ENCODE results near the gene TSPAN5.
"Not testable (repeated sequence)": the region's sequence is repeated elsewhere in the genome, so short reads cannot be mapped to it uniquely, and the experiment has no call there.

TSPAN5 gene

GRCh38 chr4:98480535-98480934, 177.9 kb downstream of the TSPAN5 start:
- Histone ChIP-seq H3K14ac (ENCODE audit: low read length) (no peak overlapping the region), H3K4ac (ENCODE audit: low read length) (no peak overlapping the region), H3K79me1 (ENCODE audit: low read depth, low read length) (no peaks in the 10 kb centered on the region), H3K27me3 (ENCODE audit: control insufficient read depth in 3 of 3, insufficient read depth in 3 of 3, low read depth in 1 of 3, low read length in 3 of 3) (no peaks in the 10 kb centered on the region), H2BK15ac (ENCODE audit: low read length) (no peak overlapping the region), H3K9ac (ENCODE audit: low read depth, low read length, poor library complexity) (no peak overlapping the region), H2BK120ac (ENCODE audit: low read depth, low read length) (no peak overlapping the region), H4K8ac (ENCODE audit: low read depth, low read length) (no peak overlapping the region), H3K9me3 (replicated peaks in 1 of 2; ENCODE audit: control insufficient read depth in 2 of 2, insufficient read depth in 1 of 2, low read depth in 1 of 2, low read length in 2 of 2) (peaks cover 0 to 2% of the 10 kb centered on the region in 2 donors), H3K4me3 (ENCODE audit: low read length in 2 of 2) (no peak overlapping the region), H2AK5ac (ENCODE audit: low read depth, low read length) (no peak overlapping the region), H4K91ac (ENCODE audit: low read depth, low read length, poor library complexity) (no peak overlapping the region), H3K23ac (ENCODE audit: low read depth, low read length, poor library complexity) (no peak overlapping the region), H3K18ac (ENCODE audit: low read length) (no peak overlapping the region), H3K36me3 (replicated peaks in 1 of 2; ENCODE audit: control insufficient read depth in 2 of 2, insufficient read depth in 2 of 2, low read length in 2 of 2) (peaks cover 3 to 5% of the 10 kb centered on the region in 2 donors), H2AFZ (ENCODE audit: low read length) (no peak overlapping the region), H2BK5ac (ENCODE audit: low read length) (no peak overlapping the region), H2BK12ac (ENCODE audit: low read length) (no peak overlapping the region), H3K27ac (replicated peaks; ENCODE audit: low read length) (no peak overlapping the region), H3K4me2 (ENCODE audit: insufficient read depth, low read length, poor library complexity, severe bottlenecking) (no peak overlapping the region), H3K4me1 (ENCODE audit: control insufficient read depth in 2 of 2, insufficient read depth in 1 of 2, low read depth in 1 of 2, low read length in 2 of 2) (peaks cover 0 to 1% of the 10 kb centered on the region in 2 donors)
- no CpG with 5 or more reads among the region's 5 CpGs for WGBS, 2 donors (ENCODE audit: extremely low coverage in 2 of 2, insufficient read length in 2 of 2, insufficient replicate concordance in 1 of 2)
- no peak for DNase-seq (ENCODE audit: low spot score)

DNA sequence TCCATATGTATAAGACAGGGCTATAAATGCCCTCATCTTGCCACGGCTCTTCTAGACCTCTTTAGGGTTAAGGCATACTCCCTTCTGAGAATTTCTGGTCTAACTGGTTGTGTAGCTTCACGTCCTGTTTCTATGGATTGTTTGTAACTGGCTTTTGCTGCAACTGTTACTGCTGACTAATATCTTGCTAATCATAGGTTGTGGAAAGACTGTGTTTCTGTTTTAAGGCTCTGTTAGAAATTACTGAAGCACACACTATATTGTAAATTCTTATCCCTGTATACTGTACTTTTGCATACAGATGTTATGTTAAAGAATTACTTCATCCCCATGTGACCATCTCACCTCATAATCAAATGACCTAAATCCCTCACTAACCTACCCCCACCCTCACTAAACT, 178.8 kb downstream of the TSPAN5 start:
- not testable (repeated sequence) for H3K4me2 ChIP-seq (ENCODE audit: insufficient read depth, low read length, poor library complexity, severe bottlenecking); H3K14ac ChIP-seq (ENCODE audit: low read length); H3K36me3 ChIP-seq (replicated peaks in 1 of 2; ENCODE audit: control insufficient read depth in 2 of 2, insufficient read depth in 2 of 2, low read length in 2 of 2); H3K23ac ChIP-seq (ENCODE audit: low read depth, low read length, poor library complexity); H3K9ac ChIP-seq (ENCODE audit: low read depth, low read length, poor library complexity); H3K79me1 ChIP-seq (ENCODE audit: low read depth, low read length); H3K4ac ChIP-seq (ENCODE audit: low read length); H2AK5ac ChIP-seq (ENCODE audit: low read depth, low read length); H3K4me3 ChIP-seq (ENCODE audit: low read length in 2 of 2); DNase-seq (ENCODE audit: low spot score); H4K91ac ChIP-seq (ENCODE audit: low read depth, low read length, poor library complexity); H3K18ac ChIP-seq (ENCODE audit: low read length); H3K4me1 ChIP-seq (ENCODE audit: control insufficient read depth in 2 of 2, insufficient read depth in 1 of 2, low read depth in 1 of 2, low read length in 2 of 2); H2BK120ac ChIP-seq (ENCODE audit: low read depth, low read length); H3K9me3 ChIP-seq (replicated peaks in 1 of 2; ENCODE audit: control insufficient read depth in 2 of 2, insufficient read depth in 1 of 2, low read depth in 1 of 2, low read length in 2 of 2); H3K27ac ChIP-seq (replicated peaks; ENCODE audit: low read length); H2BK5ac ChIP-seq (ENCODE audit: low read length); H2BK12ac ChIP-seq (ENCODE audit: low read length); H3K27me3 ChIP-seq (ENCODE audit: control insufficient read depth in 3 of 3, insufficient read depth in 3 of 3, low read depth in 1 of 3, low read length in 3 of 3); H2BK15ac ChIP-seq (ENCODE audit: low read length); H2AFZ ChIP-seq (ENCODE audit: low read length)
- no CpG with 5 or more reads among the region's 2 CpGs for WGBS, 2 donors (ENCODE audit: extremely low coverage in 2 of 2, insufficient read length in 2 of 2, insufficient replicate concordance in 1 of 2)
- peak overlapping the region; percentile 49 for H4K8ac ChIP-seq (ENCODE audit: low read depth, low read length)

GRCh38 chr4:98476891-98477290, 181.5 kb downstream of the TSPAN5 start:
- WGBS, 2 donors (ENCODE audit: extremely low coverage in 2 of 2, insufficient read length in 2 of 2, insufficient replicate concordance in 1 of 2): no CpG with 5 or more reads among the region's 9 CpGs

GRCh38 chr4:98474408-98474844, 184.0 kb downstream of the TSPAN5 start:
- Histone ChIP-seq H2BK15ac (ENCODE audit: low read length) (no peak overlapping the region), H3K18ac (ENCODE audit: low read length) (no peak overlapping the region), H3K36me3 (replicated peaks in 1 of 2; ENCODE audit: control insufficient read depth in 2 of 2, insufficient read depth in 2 of 2, low read length in 2 of 2) (peaks cover 9 to 22% of the 10 kb centered on the region in 2 donors), H3K4me2 (ENCODE audit: insufficient read depth, low read length, poor library complexity, severe bottlenecking) (no peak overlapping the region), H3K27ac (replicated peaks; ENCODE audit: low read length) (no peak overlapping the region), H3K4me3 (ENCODE audit: low read length in 2 of 2) (no peak overlapping the region), H2BK5ac (ENCODE audit: low read length) (no peak overlapping the region), H3K4ac (ENCODE audit: low read length) (no peak overlapping the region), H3K14ac (ENCODE audit: low read length) (no peak overlapping the region), H2BK12ac (ENCODE audit: low read length) (no peak overlapping the region), H2AK5ac (ENCODE audit: low read depth, low read length) (no peak overlapping the region), H2AFZ (ENCODE audit: low read length) (no peak overlapping the region), H2BK120ac (ENCODE audit: low read depth, low read length) (no peak overlapping the region), H3K4me1 (ENCODE audit: control insufficient read depth in 2 of 2, insufficient read depth in 1 of 2, low read depth in 1 of 2, low read length in 2 of 2) (no peaks in the 10 kb centered on the region), H3K9ac (ENCODE audit: low read depth, low read length, poor library complexity) (no peak overlapping the region), H4K91ac (ENCODE audit: low read depth, low read length, poor library complexity) (no peak overlapping the region), H3K27me3 (ENCODE audit: control insufficient read depth in 3 of 3, insufficient read depth in 3 of 3, low read depth in 1 of 3, low read length in 3 of 3) (no peaks in the 10 kb centered on the region), H3K23ac (ENCODE audit: low read depth, low read length, poor library complexity) (no peak overlapping the region), H3K79me1 (ENCODE audit: low read depth, low read length) (no peaks in the 10 kb centered on the region), H4K8ac (ENCODE audit: low read depth, low read length) (no peak overlapping the region), H3K9me3 (replicated peaks in 1 of 2; ENCODE audit: control insufficient read depth in 2 of 2, insufficient read depth in 1 of 2, low read depth in 1 of 2, low read length in 2 of 2) (peaks cover 0 to 2% of the 10 kb centered on the region in 2 donors)
- whole genome bisulfite sequencing, 2 donors (ENCODE audit: extremely low coverage in 2 of 2, insufficient read length in 2 of 2, insufficient replicate concordance in 1 of 2): no CpG with 5 or more reads among the region's 3 CpGs
- no peak for DNase-seq (ENCODE audit: low spot score)

More at GRCh38 chr4:98476891-98477290, 181.5 kb downstream of the TSPAN5 start:
- H3K27me3 ChIP-seq (ENCODE audit: control insufficient read depth in 3 of 3, insufficient read depth in 3 of 3, low read depth in 1 of 3, low read length in 3 of 3): no peaks in the 10 kb centered on the region
- H3K9me3 ChIP-seq (replicated peaks in 1 of 2; ENCODE audit: control insufficient read depth in 2 of 2, insufficient read depth in 1 of 2, low read depth in 1 of 2, low read length in 2 of 2): peaks cover 0 to 2% of the 10 kb centered on the region in 2 donors
- H2BK120ac ChIP-seq (ENCODE audit: low read depth, low read length): no peak overlapping the region
- H3K23ac ChIP-seq (ENCODE audit: low read depth, low read length, poor library complexity): no peak overlapping the region
- H3K4ac ChIP-seq (ENCODE audit: low read length): no peak overlapping the region
- H3K14ac ChIP-seq (ENCODE audit: low read length): no peak overlapping the region
- peaks cover 7 to 17% of the 10 kb centered on the region in 2 donors for H3K36me3 ChIP-seq (replicated peaks in 1 of 2; ENCODE audit: control insufficient read depth in 2 of 2, insufficient read depth in 2 of 2, low read length in 2 of 2)
- DNase-seq (ENCODE audit: low spot score): no peak
- H3K79me1 ChIP-seq (ENCODE audit: low read depth, low read length): no peaks in the 10 kb centered on the region
- H4K91ac ChIP-seq (ENCODE audit: low read depth, low read length, poor library complexity): no peak overlapping the region
- no peak overlapping the region for H3K27ac ChIP-seq (replicated peaks; ENCODE audit: low read length)
- no peak overlapping the region for H4K8ac ChIP-seq (ENCODE audit: low read depth, low read length)
- no peak overlapping the region for H2AFZ ChIP-seq (ENCODE audit: low read length)
- H3K18ac ChIP-seq (ENCODE audit: low read length): peak overlapping the region; percentile 23
- H3K4me2 ChIP-seq (ENCODE audit: insufficient read depth, low read length, poor library complexity, severe bottlenecking): no peak overlapping the region
- no peak overlapping the region for H3K9ac ChIP-seq (ENCODE audit: low read depth, low read length, poor library complexity)
- H2AK5ac ChIP-seq (ENCODE audit: low read depth, low read length): no peak overlapping the region
- H3K4me1 ChIP-seq (ENCODE audit: control insufficient read depth in 2 of 2, insufficient read depth in 1 of 2, low read depth in 1 of 2, low read length in 2 of 2): no peaks in the 10 kb centered on the region
- H3K4me3 ChIP-seq (ENCODE audit: low read length in 2 of 2): no peak overlapping the region
- H2BK12ac ChIP-seq (ENCODE audit: low read length): no peak overlapping the region
- no peak overlapping the region for H2BK15ac ChIP-seq (ENCODE audit: low read length)
- H2BK5ac ChIP-seq (ENCODE audit: low read length): peak overlapping the region; percentile 48
